ENCODE measurements around the gene UPK3A. TPM values are rescaled to one million over a fixed set of nuclear protein-coding genes. Genes with fewer than 3 reads are reported as not detected.

UPK3A gene
- total and polyA plus RNA-seq, 2 of the 13 experiments (the other 11 are each of a cell fraction or from before 2014, with no cell fraction given) = 10.5 to 13.8 TPM

DNA sequence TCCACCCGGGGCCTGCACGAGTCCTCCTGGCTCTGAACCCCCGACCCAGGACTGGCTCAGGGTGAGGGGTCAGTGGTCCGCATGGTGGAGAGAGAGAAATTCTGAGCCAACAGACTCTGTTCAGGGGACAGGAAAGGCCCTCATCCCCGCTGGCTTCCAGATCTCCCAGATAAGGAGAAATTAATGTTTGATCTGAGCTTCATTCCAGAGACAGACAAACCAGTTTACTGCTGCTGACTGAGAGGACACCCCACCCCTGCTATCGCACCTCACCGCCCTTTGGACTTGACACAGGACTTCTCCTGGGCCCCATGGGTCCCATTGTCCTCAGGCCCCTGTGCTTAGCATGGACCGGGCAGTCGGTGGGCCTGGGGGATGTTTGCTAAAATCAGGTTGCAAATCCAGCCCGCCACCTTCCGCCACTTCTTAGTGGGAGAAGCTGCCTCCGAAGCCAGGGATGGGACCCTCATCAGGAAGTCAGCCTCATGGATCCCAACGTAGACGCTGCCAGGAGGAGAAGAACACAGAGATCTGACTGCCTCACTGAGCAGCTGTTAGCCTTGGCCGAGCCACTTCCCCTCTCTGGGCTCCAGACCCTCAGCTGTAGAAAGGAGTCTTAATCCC, 11.2 kb upstream of the UPK3A start (continued):
- TF ChIP-seq, protein P1, sequence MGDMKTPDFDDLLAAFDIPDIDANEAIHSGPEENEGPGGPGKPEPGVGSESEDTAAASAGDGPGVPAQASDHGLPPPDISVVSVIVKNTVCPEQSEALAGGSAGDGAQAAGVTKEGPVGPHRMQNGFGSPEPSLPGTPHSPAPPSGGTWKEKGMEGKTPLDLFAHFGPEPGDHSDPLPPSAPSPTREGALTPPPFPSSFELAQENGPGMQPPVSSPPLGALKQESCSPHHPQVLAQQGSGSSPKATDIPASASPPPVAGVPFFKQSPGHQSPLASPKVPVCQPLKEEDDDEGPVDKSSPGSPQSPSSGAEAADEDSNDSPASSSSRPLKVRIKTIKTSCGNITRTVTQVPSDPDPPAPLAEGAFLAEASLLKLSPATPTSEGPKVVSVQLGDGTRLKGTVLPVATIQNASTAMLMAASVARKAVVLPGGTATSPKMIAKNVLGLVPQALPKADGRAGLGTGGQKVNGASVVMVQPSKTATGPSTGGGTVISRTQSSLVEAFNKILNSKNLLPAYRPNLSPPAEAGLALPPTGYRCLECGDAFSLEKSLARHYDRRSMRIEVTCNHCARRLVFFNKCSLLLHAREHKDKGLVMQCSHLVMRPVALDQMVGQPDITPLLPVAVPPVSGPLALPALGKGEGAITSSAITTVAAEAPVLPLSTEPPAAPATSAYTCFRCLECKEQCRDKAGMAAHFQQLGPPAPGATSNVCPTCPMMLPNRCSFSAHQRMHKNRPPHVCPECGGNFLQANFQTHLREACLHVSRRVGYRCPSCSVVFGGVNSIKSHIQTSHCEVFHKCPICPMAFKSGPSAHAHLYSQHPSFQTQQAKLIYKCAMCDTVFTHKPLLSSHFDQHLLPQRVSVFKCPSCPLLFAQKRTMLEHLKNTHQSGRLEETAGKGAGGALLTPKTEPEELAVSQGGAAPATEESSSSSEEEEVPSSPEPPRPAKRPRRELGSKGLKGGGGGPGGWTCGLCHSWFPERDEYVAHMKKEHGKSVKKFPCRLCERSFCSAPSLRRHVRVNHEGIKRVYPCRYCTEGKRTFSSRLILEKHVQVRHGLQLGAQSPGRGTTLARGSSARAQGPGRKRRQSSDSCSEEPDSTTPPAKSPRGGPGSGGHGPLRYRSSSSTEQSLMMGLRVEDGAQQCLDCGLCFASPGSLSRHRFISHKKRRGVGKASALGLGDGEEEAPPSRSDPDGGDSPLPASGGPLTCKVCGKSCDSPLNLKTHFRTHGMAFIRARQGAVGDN (CRISPR knock-in tag; IDR thresholded peaks at IDR 0.05) = peak; percentile 98
- TF ChIP-seq IKZF4 (CRISPR knock-in tag; IDR thresholded peaks at IDR 0.05; ENCODE audit: borderline replicate concordance, low read depth, not compliant biosample characterization) (no peak), NFE2L1 (CRISPR knock-in tag; IDR thresholded peaks at IDR 0.05; ENCODE audit: borderline replicate concordance) (no peak), ZNF605 (CRISPR knock-in tag; IDR thresholded peaks at IDR 0.05) (peak; percentile 65; the same call in 1 of the 2 replicates), ATF7-NPFF (CRISPR knock-in tag; IDR thresholded peaks at IDR 0.05; ENCODE audit: low read depth) (peak; percentile 75; the same call in 1 of the 2 replicates), POLR2G (IDR thresholded peaks at IDR 0.05; ENCODE audit: low read depth, low read length) (peak; percentile 84), BCL6 (CRISPR knock-in tag; IDR thresholded peaks at IDR 0.05) (peak; percentile 78; the same call in 1 of the 2 replicates), HIC2 (CRISPR knock-in tag; IDR thresholded peaks at IDR 0.05; ENCODE audit: low read depth) (0 out of 2 replicates have a peak, but pooled peaks have one; percentile 24), RCOR2 (CRISPR knock-in tag; IDR thresholded peaks at IDR 0.05) (peak; percentile 86), ZNF430 (CRISPR knock-in tag; IDR thresholded peaks at IDR 0.05) (no peak; the same call in 1 of the 2 replicates)
- TF ChIP-seq, protein P2, sequence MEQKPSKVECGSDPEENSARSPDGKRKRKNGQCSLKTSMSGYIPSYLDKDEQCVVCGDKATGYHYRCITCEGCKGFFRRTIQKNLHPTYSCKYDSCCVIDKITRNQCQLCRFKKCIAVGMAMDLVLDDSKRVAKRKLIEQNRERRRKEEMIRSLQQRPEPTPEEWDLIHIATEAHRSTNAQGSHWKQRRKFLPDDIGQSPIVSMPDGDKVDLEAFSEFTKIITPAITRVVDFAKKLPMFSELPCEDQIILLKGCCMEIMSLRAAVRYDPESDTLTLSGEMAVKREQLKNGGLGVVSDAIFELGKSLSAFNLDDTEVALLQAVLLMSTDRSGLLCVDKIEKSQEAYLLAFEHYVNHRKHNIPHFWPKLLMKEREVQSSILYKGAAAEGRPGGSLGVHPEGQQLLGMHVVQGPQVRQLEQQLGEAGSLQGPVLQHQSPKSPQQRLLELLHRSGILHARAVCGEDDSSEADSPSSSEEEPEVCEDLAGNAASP (CRISPR knock-in tag; IDR thresholded peaks at IDR 0.05; ENCODE audit: borderline replicate concordance) = peak; percentile 77; the same call in 1 of the 2 replicates
- TF ChIP-seq, protein P3, sequence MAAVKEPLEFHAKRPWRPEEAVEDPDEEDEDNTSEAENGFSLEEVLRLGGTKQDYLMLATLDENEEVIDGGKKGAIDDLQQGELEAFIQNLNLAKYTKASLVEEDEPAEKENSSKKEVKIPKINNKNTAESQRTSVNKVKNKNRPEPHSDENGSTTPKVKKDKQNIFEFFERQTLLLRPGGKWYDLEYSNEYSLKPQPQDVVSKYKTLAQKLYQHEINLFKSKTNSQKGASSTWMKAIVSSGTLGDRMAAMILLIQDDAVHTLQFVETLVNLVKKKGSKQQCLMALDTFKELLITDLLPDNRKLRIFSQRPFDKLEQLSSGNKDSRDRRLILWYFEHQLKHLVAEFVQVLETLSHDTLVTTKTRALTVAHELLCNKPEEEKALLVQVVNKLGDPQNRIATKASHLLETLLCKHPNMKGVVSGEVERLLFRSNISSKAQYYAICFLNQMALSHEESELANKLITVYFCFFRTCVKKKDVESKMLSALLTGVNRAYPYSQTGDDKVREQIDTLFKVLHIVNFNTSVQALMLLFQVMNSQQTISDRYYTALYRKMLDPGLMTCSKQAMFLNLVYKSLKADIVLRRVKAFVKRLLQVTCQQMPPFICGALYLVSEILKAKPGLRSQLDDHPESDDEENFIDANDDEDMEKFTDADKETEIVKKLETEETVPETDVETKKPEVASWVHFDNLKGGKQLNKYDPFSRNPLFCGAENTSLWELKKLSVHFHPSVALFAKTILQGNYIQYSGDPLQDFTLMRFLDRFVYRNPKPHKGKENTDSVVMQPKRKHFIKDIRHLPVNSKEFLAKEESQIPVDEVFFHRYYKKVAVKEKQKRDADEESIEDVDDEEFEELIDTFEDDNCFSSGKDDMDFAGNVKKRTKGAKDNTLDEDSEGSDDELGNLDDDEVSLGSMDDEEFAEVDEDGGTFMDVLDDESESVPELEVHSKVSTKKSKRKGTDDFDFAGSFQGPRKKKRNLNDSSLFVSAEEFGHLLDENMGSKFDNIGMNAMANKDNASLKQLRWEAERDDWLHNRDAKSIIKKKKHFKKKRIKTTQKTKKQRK (IDR thresholded peaks at IDR 0.05; ENCODE audit: low read length) = no peak
